ENCODE measurements around the gene EFCAB11.

DNA sequence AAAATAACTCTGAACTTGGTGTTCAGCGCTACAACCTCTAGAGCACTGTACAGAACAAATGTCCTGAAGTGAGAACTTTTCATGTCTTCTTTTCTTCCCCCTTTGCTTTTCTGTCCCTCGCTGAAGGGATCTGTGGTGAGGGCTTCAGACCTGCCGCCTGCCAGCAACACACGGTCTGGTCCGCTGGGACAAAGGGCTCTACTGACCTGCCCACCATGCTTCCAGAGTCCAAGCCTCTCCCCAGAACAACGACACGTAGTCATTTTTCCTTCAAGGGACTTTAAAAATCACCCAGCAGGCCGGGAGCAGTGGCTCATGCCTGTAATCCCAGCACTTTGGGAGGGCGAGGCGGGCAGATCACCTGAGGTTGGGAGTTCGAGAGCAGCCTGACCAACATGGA lies 140.4 kb downstream of the EFCAB11 start:
- TF ChIP-seq, protein P1, sequence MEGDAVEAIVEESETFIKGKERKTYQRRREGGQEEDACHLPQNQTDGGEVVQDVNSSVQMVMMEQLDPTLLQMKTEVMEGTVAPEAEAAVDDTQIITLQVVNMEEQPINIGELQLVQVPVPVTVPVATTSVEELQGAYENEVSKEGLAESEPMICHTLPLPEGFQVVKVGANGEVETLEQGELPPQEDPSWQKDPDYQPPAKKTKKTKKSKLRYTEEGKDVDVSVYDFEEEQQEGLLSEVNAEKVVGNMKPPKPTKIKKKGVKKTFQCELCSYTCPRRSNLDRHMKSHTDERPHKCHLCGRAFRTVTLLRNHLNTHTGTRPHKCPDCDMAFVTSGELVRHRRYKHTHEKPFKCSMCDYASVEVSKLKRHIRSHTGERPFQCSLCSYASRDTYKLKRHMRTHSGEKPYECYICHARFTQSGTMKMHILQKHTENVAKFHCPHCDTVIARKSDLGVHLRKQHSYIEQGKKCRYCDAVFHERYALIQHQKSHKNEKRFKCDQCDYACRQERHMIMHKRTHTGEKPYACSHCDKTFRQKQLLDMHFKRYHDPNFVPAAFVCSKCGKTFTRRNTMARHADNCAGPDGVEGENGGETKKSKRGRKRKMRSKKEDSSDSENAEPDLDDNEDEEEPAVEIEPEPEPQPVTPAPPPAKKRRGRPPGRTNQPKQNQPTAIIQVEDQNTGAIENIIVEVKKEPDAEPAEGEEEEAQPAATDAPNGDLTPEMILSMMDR (IDR thresholded peaks at IDR 0.05; ENCODE audit: low read length) = no peak
- TF ChIP-seq EZH2 (IDR thresholded peaks at IDR 0.05; ENCODE audit: borderline replicate concordance, low read length) = no peak
